Gastrocnemius medialis (tissue), 4 donors: ENCODE results near the gene TEX51. TPM values are rescaled to one million over a fixed set of nuclear protein-coding genes. Genes with fewer than 3 reads are reported as not detected.
A peak's percentile ranks its signal among the peaks of the same experiment; 100 is the strongest.

Experiments
- ATAC-seq, 2 donors: fragments of 150-250 bp; one replicate each; pipeline ENCODE4 v1.9.1; 2016
- DNase-seq, 2 donors: peaks; one replicate each; pipeline ENCODE4 v3.0.0-alpha.2; 2019
- H3K27ac ChIP-seq, 4 donors: fragments of 200-600 bp; sonication (generic); 1 replicate in 1 of 4; 2 replicates in 3 of 4; pipeline ENCODE4 v1.5.1; 2016 to 2018; ENCODE audit warnings: mild to moderate bottlenecking in 2 of 4, moderate library complexity in 1 of 4
- H3K27me3 ChIP-seq, 3 donors: fragments of 200-600 bp; sonication (generic) in 2 of 3; 1 replicate in 1 of 3; 2 replicates in 2 of 3; pipeline versions ENCODE4 v1.5.1 to v1.6.0; 2016 to 2019; ENCODE audit warnings: mild to moderate bottlenecking in 1 of 3, moderate library complexity in 1 of 3
- H3K36me3 ChIP-seq, 2 donors: fragments of 200-600 bp; sonication (generic) in 1 of 2; one replicate each; pipeline ENCODE4 v1.5.1; 2017 to 2018
- H3K4me1 ChIP-seq, 2 donors: fragments of 200-600 bp; sonication (generic) in 1 of 2; one replicate each; pipeline ENCODE4 v1.5.1; 2016 to 2017; ENCODE audit warnings: mild to moderate bottlenecking in 2 of 2
- H3K4me3 ChIP-seq, 4 donors: fragments of 200-600 bp; sonication (generic) in 3 of 4; 1 replicate in 1 of 4; 2 replicates in 3 of 4; pipeline ENCODE4 v1.5.1; 2016 to 2019; ENCODE audit warnings: mild to moderate bottlenecking in 2 of 4
- H3K9me3 ChIP-seq, 3 donors: fragments of 200-600 bp; sonication (generic) in 2 of 3; 1 replicate in 1 of 3; 2 replicates in 2 of 3; pipeline ENCODE4 v1.5.1; 2016 to 2019
- POLR2A ChIP-seq, 2 donors: fragments of 450-650 bp; IDR thresholded peaks; one replicate each; pipeline ENCODE4 v1.6.1; 2017; ENCODE audit warnings: antibody characterized with exemption in 2 of 2, mild to moderate bottlenecking in 2 of 2, moderate library complexity in 2 of 2
- in situ Hi-C, 4 donors: fragments of 200-750 bp; cut with MboI; loops; one replicate each; pipeline versions ENCODE4 v1.15.0 to v1.8.0; 2017; ENCODE audit warnings: low sequenced_read_pairs in 4 of 4
- intact Hi-C: fragments of 100-400 bp; cut with DNase I; formaldehyde crosslinking; loops from one replicate; pipeline ENCODE4 v1.15.1; 2023; ENCODE audit warnings: low total_unique reads
- total RNA-seq, 4 donors: library from RNA; depleted of rRNA; stranded (reverse); fragments of >200 nt; gene quantifications; one replicate each; pipeline versions ENCODE4 v1.1.0 to v1.2.3, GENCODE V29; 2016
- TF ChIP-seq, protein P1 (sequence below), 5 experiments: fragments of 450-650 bp in 3 of 5; fragments of 200-600 bp in 2 of 5; sonication (generic) in 2 of 5; IDR thresholded peaks in 4 of 5; conservative IDR thresholded peaks in 1 of 5; 1 replicate in 4 of 5; 2 replicates in 1 of 5; pipeline ENCODE4 v1.5.1; 2016 to 2019; ENCODE audit warnings: antibody characterized with exemption in 5 of 5, mild to moderate bottlenecking in 3 of 5, moderate library complexity in 3 of 5

TEX51 gene
- total RNA-seq, 4 donors from 2014 or later = not detected

DNA sequence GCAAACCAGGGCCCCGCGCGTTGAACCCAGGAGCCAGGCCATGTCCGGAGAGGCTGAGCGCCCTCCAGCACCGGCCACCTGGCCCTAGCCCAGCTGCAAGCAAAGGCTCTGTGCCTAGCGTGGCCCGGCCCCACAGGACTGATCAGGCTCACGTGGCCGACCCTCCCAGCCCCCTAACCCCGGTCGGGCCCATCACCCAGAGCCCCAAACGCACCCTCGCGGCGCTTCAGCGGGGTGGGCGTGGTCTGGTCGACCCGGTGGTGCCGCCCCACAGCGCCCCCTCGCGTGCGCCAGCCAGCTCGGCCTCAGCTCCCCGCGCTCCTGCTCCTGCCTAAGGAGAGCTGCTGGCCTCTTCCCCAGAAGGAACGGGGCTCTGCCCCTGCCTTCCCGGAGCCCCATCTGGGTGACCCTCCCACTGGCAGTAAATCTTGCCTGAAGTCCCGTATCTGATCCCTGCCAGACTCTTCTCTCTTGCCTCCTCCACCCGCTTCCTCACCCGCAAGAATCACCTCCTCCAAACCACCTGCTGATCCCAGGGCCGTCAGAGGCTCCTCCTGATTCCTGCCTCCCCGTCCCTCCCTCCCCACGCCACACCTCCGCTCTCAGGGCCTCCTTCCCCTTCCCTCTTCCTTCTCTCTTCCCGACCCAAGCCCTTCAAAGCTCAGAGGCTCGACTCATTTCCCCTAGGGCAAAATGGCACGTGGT lies 12.3 kb upstream of the TEX51 start:
- in situ Hi-C loops = no loop called here

DNA sequence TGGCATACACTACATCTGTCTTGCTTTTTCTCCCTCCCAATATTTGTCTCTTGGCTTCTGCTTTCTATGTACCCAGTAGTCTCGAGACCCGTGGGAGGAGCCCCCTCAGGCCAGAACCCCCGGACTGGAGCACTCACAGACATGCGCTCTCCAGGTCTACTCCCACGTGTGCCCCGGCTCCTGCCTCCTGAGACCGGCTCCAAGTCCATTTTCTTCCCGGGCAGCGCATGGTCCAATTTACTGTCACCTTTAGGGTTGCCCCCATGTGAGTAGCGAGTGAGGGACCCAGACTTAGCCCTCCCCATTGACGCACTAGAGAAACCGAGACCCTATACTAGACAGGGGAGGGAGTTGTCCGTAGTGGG lies 11.8 kb upstream of the TEX51 start:
- DNase-seq (no peak), ATAC-seq (no peak)
- Histone ChIP-seq H3K27me3 (peaks cover 0 to 9% (median 0%) of the 10 kb centered on the region in 3 donors), H3K27ac (no peak overlapping the region), H3K9me3 (no peaks in the 10 kb centered on the region), H3K4me3 (no peak overlapping the region), H3K36me3 (no peaks in the 10 kb centered on the region), H3K4me1 (peaks cover 0 to 8% of the 10 kb centered on the region in 2 donors)
- TF ChIP-seq, protein P1, sequence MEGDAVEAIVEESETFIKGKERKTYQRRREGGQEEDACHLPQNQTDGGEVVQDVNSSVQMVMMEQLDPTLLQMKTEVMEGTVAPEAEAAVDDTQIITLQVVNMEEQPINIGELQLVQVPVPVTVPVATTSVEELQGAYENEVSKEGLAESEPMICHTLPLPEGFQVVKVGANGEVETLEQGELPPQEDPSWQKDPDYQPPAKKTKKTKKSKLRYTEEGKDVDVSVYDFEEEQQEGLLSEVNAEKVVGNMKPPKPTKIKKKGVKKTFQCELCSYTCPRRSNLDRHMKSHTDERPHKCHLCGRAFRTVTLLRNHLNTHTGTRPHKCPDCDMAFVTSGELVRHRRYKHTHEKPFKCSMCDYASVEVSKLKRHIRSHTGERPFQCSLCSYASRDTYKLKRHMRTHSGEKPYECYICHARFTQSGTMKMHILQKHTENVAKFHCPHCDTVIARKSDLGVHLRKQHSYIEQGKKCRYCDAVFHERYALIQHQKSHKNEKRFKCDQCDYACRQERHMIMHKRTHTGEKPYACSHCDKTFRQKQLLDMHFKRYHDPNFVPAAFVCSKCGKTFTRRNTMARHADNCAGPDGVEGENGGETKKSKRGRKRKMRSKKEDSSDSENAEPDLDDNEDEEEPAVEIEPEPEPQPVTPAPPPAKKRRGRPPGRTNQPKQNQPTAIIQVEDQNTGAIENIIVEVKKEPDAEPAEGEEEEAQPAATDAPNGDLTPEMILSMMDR (IDR thresholded peaks at IDR 0.05 in 4 of 5, conservative IDR thresholded peaks at IDR 0.05 in 1 of 5) = no peak
- TF ChIP-seq POLR2A (IDR thresholded peaks at IDR 0.05) = no peak
- in situ Hi-C loops (no loop called here), intact Hi-C loops (no loop called here)

More for the DNA sequence above, 12.3 kb upstream of the TEX51 start:
- no peak overlapping the region for H3K27ac ChIP-seq
- peak overlapping the region; percentile 33 to 49 (median 42) for H3K4me3 ChIP-seq
- H3K4me1 ChIP-seq = peaks cover 0 to 8% of the 10 kb centered on the region in 2 donors
- TF ChIP-seq, protein P1 (IDR thresholded peaks at IDR 0.05 in 4 of 5, conservative IDR thresholded peaks at IDR 0.05 in 1 of 5) = peak in 3 of 5 experiments; percentile 35 to 65 (median 58)
- TF ChIP-seq POLR2A (IDR thresholded peaks at IDR 0.05) = no peak
- DNase-seq = no peak
- intact Hi-C loops = no loop called here
- peak; percentile 41 for ATAC-seq
- H3K36me3 ChIP-seq = no peaks in the 10 kb centered on the region
- H3K27me3 ChIP-seq = peaks cover 0 to 9% (median 0%) of the 10 kb centered on the region in 3 donors
- no peaks in the 10 kb centered on the region for H3K9me3 ChIP-seq

DNA sequence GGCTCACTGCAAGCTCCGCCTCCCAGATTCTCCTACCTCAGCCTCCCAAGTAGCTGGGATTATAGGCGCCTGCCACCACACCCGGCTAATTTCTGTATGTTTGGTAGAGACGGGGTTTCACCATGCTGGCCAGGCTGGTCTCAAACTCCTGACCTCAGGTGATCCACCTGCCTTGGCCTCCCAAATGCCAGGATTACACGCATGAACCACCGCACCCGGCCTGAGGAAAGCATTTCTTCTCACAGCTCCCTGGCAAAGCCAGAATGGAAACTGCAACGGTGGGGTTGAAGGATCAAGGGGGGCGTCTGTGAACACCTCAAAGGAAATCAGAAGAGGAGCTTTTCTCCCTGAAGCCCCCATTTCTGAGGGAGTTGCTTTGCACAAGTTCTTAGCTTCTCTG lies 11.2 kb upstream of the TEX51 start:
- no peak overlapping the region for H3K27ac ChIP-seq
- no peak for ATAC-seq
- TF ChIP-seq, protein P1 (IDR thresholded peaks at IDR 0.05 in 4 of 5, conservative IDR thresholded peaks at IDR 0.05 in 1 of 5) = no peak
- TF ChIP-seq POLR2A (IDR thresholded peaks at IDR 0.05) = no peak
- H3K4me1 ChIP-seq = peaks cover 0 to 8% of the 10 kb centered on the region in 2 donors
- no peak overlapping the region for H3K4me3 ChIP-seq
- no peak for DNase-seq
- intact Hi-C loops (no loop called here), in situ Hi-C loops (no loop called here)
- no peaks in the 10 kb centered on the region for H3K36me3 ChIP-seq
- no peaks in the 10 kb centered on the region for H3K9me3 ChIP-seq
- peaks cover 0 to 9% (median 0%) of the 10 kb centered on the region in 3 donors for H3K27me3 ChIP-seq

DNA sequence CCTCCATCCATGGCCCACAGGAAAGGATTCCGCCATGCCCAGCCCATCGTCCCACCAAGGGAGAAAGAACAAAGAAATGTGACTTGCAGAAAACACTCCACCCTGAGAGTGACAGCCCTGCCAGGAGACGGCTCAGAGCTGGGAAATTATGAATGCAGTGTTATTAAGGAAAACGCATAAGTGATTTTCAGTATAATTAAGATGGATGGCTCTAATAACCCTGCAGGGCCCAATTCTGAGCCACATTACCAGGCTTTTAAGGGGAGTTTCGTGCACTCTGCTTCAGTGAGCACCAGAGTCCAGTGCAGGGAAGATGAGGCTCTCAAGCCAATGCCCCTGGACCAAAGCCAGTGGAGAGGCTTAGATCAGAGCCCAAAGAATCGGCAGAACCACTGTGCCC lies 10.6 kb upstream of the TEX51 start:
- H3K4me1 ChIP-seq = peaks cover 0 to 8% of the 10 kb centered on the region in 2 donors
- intact Hi-C loops = no loop called here
- DNase-seq (no peak), ATAC-seq (no peak)
- no peak overlapping the region for H3K27ac ChIP-seq
- H3K9me3 ChIP-seq = no peaks in the 10 kb centered on the region
- no peak for TF ChIP-seq POLR2A (IDR thresholded peaks at IDR 0.05)
- TF ChIP-seq, protein P1 (IDR thresholded peaks at IDR 0.05 in 4 of 5, conservative IDR thresholded peaks at IDR 0.05 in 1 of 5) = no peak
- peaks cover 0 to 9% (median 0%) of the 10 kb centered on the region in 3 donors for H3K27me3 ChIP-seq
- no peaks in the 10 kb centered on the region for H3K36me3 ChIP-seq
- no peak overlapping the region for H3K4me3 ChIP-seq
- in situ Hi-C loops = no loop called here
